22Rv1 (cell line): ENCODE measurements around the gene HS6ST2.

Source experiments
- H3K27ac ChIP-seq: fragments of 450-650 bp; 2 replicates; pipeline ENCODE4 v1.5.1; 2017
- CTCF ChIP-seq: fragments of 450-650 bp; IDR thresholded peaks from 2 replicates; pipeline ENCODE4 v1.5.1; 2017; ENCODE audit warnings: mild to moderate bottlenecking
- ZFX ChIP-seq: fragments of 450-650 bp; IDR thresholded peaks from 2 replicates; pipeline ENCODE4 v1.6.1; 2017; ENCODE audit warnings: antibody characterized with exemption, borderline replicate concordance

HS6ST2 gene

GRCh38 chrX:132831336-132831973 lies 127.0 kb downstream of the HS6ST2 start:
- H3K27ac ChIP-seq: no peak overlapping the region
- TF ChIP-seq ZFX: no peak
- no peak for TF ChIP-seq CTCF

GRCh38 chrX:132822634-132823012 lies 135.8 kb downstream of the HS6ST2 start:
- no peak for TF ChIP-seq ZFX
- TF ChIP-seq CTCF: no peak
- H3K27ac ChIP-seq: no peak overlapping the region

- TF ChIP-seq ZFX (no peak), CTCF (no peak)
- H3K27ac ChIP-seq: no peak overlapping the region
These were observed 136.3 kb downstream of the HS6ST2 start for GRCh38 chrX:132821974-132822633.

GRCh38 chrX:132820675-132821074 lies 137.8 kb downstream of the HS6ST2 start:
- no peak for TF ChIP-seq CTCF
- TF ChIP-seq ZFX: no peak
- no peak overlapping the region for H3K27ac ChIP-seq

- TF ChIP-seq CTCF (no peak), ZFX (no peak)
- H3K27ac ChIP-seq: no peak overlapping the region
These were observed 138.6 kb downstream of the HS6ST2 start for GRCh38 chrX:132819711-132820264.

- H3K27ac ChIP-seq: no peak overlapping the region
- no peak for TF ChIP-seq CTCF
- TF ChIP-seq ZFX: no peak
These were observed 139.8 kb downstream of the HS6ST2 start for GRCh38 chrX:132818638-132819037.

GRCh38 chrX:132815643-132816042 lies 142.8 kb downstream of the HS6ST2 start:
- no peak overlapping the region for H3K27ac ChIP-seq
- TF ChIP-seq CTCF (no peak), ZFX (no peak)
